ENCODE data around the gene SPRED2.

SPRED2 gene, protein sequence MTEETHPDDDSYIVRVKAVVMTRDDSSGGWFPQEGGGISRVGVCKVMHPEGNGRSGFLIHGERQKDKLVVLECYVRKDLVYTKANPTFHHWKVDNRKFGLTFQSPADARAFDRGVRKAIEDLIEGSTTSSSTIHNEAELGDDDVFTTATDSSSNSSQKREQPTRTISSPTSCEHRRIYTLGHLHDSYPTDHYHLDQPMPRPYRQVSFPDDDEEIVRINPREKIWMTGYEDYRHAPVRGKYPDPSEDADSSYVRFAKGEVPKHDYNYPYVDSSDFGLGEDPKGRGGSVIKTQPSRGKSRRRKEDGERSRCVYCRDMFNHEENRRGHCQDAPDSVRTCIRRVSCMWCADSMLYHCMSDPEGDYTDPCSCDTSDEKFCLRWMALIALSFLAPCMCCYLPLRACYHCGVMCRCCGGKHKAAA

DNA sequence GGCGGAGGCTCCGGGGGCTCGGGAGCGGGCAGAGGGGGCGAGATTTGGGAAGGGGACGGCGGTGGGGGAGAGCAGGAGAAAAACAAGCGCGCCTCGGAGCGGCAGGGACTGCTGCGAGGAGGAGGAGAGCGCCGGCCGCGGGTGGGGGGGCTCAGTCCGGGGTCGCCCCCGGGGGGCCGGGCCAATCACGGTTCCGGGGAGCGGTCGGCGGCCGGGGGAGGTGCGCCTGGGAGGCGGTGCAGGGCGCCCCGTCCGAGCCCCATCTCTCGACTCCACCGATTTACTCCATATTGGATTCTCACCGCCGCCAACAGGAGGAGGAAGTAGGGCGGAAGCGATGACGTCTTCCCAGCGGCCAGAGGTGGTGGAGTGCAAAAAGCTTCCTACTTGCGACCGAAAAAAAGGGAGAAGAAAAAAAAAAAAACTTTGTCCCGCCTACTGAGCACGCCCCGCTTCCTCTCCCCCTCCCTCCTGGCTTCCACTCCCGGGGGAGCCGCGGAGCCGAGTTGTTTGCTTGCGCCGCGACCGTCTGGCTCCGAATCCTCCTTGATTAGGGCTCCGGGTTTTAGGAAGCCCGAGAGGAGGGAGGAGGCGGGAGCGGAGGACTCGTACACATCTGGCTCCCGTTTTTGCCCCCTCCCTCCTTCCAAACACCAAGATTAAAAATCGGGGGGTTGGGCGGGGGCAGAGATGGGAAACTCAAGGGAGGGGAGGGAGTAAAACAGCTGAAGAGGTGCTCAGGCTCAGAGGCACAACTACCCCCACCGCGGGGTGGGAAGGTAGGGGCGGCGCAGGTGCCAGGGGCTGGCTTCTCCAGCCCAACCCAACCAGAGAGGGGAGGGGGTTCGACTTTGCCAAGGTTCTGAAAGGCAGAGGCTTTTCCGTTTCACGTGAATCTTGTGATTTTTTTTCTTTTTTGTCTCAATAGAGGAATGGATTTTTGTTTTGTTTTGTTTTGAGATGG is at the start of gene SPRED2:
Gene SPRED2 (minus strand): TSS at position 373 of the 964 bp plus-strand sequence. CDS start 612 bp downstream, outside the sequence.
- peak; percentile 65 for ATAC-seq
- TF ChIP-seq ZFP3 (CRISPR knock-in tag; IDR thresholded peaks at IDR 0.05) (peak; percentile 85; the same call in 1 of the 2 replicates), POU6F1 (CRISPR knock-in tag; IDR thresholded peaks at IDR 0.05; ENCODE audit: borderline replicate concordance, low read depth) (0 out of 2 replicates have a peak, but pooled peaks have one; percentile 27), ZNF565 (CRISPR knock-in tag; conservative IDR thresholded peaks at IDR 0.05; ENCODE audit: low read depth) (no peak)
- TF ChIP-seq, protein P1, sequence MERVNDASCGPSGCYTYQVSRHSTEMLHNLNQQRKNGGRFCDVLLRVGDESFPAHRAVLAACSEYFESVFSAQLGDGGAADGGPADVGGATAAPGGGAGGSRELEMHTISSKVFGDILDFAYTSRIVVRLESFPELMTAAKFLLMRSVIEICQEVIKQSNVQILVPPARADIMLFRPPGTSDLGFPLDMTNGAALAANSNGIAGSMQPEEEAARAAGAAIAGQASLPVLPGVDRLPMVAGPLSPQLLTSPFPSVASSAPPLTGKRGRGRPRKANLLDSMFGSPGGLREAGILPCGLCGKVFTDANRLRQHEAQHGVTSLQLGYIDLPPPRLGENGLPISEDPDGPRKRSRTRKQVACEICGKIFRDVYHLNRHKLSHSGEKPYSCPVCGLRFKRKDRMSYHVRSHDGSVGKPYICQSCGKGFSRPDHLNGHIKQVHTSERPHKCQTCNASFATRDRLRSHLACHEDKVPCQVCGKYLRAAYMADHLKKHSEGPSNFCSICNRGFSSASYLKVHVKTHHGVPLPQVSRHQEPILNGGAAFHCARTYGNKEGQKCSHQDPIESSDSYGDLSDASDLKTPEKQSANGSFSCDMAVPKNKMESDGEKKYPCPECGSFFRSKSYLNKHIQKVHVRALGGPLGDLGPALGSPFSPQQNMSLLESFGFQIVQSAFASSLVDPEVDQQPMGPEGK (CRISPR knock-in tag; IDR thresholded peaks at IDR 0.05; ENCODE audit: borderline replicate concordance): peak; percentile 92

- no peak for ATAC-seq
- TF ChIP-seq ZC3H10 (CRISPR knock-in tag; IDR thresholded peaks at IDR 0.05): no peak
- TF ChIP-seq ZFP30 (CRISPR knock-in tag; IDR thresholded peaks at IDR 0.05): no peak
- no peak for TF ChIP-seq ZNF70 (CRISPR knock-in tag; IDR thresholded peaks at IDR 0.05)
These were observed 49.6 kb upstream of the SPRED2 start for GRCh38 chr2:65481961-65482360.

GRCh38 chr2:65479524-65479923 is 47.1 kb upstream of the SPRED2 start:
- no peak for ATAC-seq
- TF ChIP-seq, protein P1 (CRISPR knock-in tag; IDR thresholded peaks at IDR 0.05; ENCODE audit: borderline replicate concordance): no peak
- TF ChIP-seq RARB (CRISPR knock-in tag; IDR thresholded peaks at IDR 0.05) (no peak), ZFP30 (CRISPR knock-in tag; IDR thresholded peaks at IDR 0.05) (no peak), ZNF70 (CRISPR knock-in tag; IDR thresholded peaks at IDR 0.05) (no peak), ZNF8 (CRISPR knock-in tag; IDR thresholded peaks at IDR 0.05) (no peak), TCF4 (CRISPR knock-in tag; IDR thresholded peaks at IDR 0.05; ENCODE audit: borderline replicate concordance) (no peak), ARNTL (CRISPR knock-in tag; IDR thresholded peaks at IDR 0.05; ENCODE audit: borderline replicate concordance, low read depth) (no peak), SNAI2 (CRISPR knock-in tag; IDR thresholded peaks at IDR 0.05) (no peak), ZC3H10 (CRISPR knock-in tag; IDR thresholded peaks at IDR 0.05) (no peak), PPARA (CRISPR knock-in tag; IDR thresholded peaks at IDR 0.05; ENCODE audit: borderline replicate concordance) (no peak), BACH2 (CRISPR knock-in tag; IDR thresholded peaks at IDR 0.05; ENCODE audit: borderline replicate concordance) (no peak), ZFP3 (CRISPR knock-in tag; IDR thresholded peaks at IDR 0.05) (no peak), ESRRG (CRISPR knock-in tag; IDR thresholded peaks at IDR 0.05) (no peak), POU6F1 (CRISPR knock-in tag; IDR thresholded peaks at IDR 0.05; ENCODE audit: borderline replicate concordance, low read depth) (no peak), CSDC2 (CRISPR knock-in tag; IDR thresholded peaks at IDR 0.05) (no peak)
- TF ChIP-seq, protein P2, sequence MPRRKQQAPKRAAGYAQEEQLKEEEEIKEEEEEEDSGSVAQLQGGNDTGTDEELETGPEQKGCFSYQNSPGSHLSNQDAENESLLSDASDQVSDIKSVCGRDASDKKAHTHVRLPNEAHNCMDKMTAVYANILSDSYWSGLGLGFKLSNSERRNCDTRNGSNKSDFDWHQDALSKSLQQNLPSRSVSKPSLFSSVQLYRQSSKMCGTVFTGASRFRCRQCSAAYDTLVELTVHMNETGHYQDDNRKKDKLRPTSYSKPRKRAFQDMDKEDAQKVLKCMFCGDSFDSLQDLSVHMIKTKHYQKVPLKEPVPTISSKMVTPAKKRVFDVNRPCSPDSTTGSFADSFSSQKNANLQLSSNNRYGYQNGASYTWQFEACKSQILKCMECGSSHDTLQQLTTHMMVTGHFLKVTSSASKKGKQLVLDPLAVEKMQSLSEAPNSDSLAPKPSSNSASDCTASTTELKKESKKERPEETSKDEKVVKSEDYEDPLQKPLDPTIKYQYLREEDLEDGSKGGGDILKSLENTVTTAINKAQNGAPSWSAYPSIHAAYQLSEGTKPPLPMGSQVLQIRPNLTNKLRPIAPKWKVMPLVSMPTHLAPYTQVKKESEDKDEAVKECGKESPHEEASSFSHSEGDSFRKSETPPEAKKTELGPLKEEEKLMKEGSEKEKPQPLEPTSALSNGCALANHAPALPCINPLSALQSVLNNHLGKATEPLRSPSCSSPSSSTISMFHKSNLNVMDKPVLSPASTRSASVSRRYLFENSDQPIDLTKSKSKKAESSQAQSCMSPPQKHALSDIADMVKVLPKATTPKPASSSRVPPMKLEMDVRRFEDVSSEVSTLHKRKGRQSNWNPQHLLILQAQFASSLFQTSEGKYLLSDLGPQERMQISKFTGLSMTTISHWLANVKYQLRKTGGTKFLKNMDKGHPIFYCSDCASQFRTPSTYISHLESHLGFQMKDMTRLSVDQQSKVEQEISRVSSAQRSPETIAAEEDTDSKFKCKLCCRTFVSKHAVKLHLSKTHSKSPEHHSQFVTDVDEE (CRISPR knock-in tag; IDR thresholded peaks at IDR 0.05): no peak
- TF ChIP-seq, protein P3, sequence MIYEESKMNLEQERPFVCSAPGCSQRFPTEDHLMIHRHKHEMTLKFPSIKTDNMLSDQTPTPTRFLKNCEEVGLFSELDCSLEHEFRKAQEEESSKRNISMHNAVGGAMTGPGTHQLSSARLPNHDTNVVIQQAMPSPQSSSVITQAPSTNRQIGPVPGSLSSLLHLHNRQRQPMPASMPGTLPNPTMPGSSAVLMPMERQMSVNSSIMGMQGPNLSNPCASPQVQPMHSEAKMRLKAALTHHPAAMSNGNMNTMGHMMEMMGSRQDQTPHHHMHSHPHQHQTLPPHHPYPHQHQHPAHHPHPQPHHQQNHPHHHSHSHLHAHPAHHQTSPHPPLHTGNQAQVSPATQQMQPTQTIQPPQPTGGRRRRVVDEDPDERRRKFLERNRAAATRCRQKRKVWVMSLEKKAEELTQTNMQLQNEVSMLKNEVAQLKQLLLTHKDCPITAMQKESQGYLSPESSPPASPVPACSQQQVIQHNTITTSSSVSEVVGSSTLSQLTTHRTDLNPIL (CRISPR knock-in tag; IDR thresholded peaks at IDR 0.05; ENCODE audit: low read depth): no peak

All from SK-N-SH treated with all-trans-retinoic acid at 6 μM for 48 hours (cell line).